Gastrocnemius medialis (tissue), 4 donors: ENCODE results near the gene ARHGEF26. TPM values are rescaled to one million over a fixed set of nuclear protein-coding genes. Genes with fewer than 3 reads are reported as not detected.

ENCODE experiments used
- ATAC-seq, 2 donors: fragments of 150-250 bp; one replicate each; pipeline ENCODE4 v1.9.1; 2016
- DNase-seq, 2 donors: peaks; one replicate each; pipeline ENCODE4 v3.0.0-alpha.2; 2019
- H3K27ac ChIP-seq, 4 donors: fragments of 200-600 bp; sonication (generic); 1 replicate in 1 of 4; 2 replicates in 3 of 4; pipeline ENCODE4 v1.5.1; 2016 to 2018; ENCODE audit warnings: mild to moderate bottlenecking in 2 of 4, moderate library complexity in 1 of 4
- H3K27me3 ChIP-seq, 3 donors: fragments of 200-600 bp; sonication (generic) in 2 of 3; 1 replicate in 1 of 3; 2 replicates in 2 of 3; pipeline versions ENCODE4 v1.5.1 to v1.6.0; 2016 to 2019; ENCODE audit warnings: mild to moderate bottlenecking in 1 of 3, moderate library complexity in 1 of 3
- H3K36me3 ChIP-seq, 2 donors: fragments of 200-600 bp; sonication (generic) in 1 of 2; one replicate each; pipeline ENCODE4 v1.5.1; 2017 to 2018
- H3K4me1 ChIP-seq, 2 donors: fragments of 200-600 bp; sonication (generic) in 1 of 2; one replicate each; pipeline ENCODE4 v1.5.1; 2016 to 2017; ENCODE audit warnings: mild to moderate bottlenecking in 2 of 2
- H3K4me3 ChIP-seq, 4 donors: fragments of 200-600 bp; sonication (generic) in 3 of 4; 1 replicate in 1 of 4; 2 replicates in 3 of 4; pipeline ENCODE4 v1.5.1; 2016 to 2019; ENCODE audit warnings: mild to moderate bottlenecking in 2 of 4
- H3K9me3 ChIP-seq, 3 donors: fragments of 200-600 bp; sonication (generic) in 2 of 3; 1 replicate in 1 of 3; 2 replicates in 2 of 3; pipeline ENCODE4 v1.5.1; 2016 to 2019
- POLR2A ChIP-seq, 2 donors: fragments of 450-650 bp; IDR thresholded peaks; one replicate each; pipeline ENCODE4 v1.6.1; 2017; ENCODE audit warnings: antibody characterized with exemption in 2 of 2, mild to moderate bottlenecking in 2 of 2, moderate library complexity in 2 of 2
- in situ Hi-C, 4 donors: fragments of 200-750 bp; cut with MboI; loops; one replicate each; pipeline versions ENCODE4 v1.15.0 to v1.8.0; 2017; ENCODE audit warnings: low sequenced_read_pairs in 4 of 4
- intact Hi-C: fragments of 100-400 bp; cut with DNase I; formaldehyde crosslinking; loops from one replicate; pipeline ENCODE4 v1.15.1; 2023; ENCODE audit warnings: low total_unique reads
- total RNA-seq, 4 donors: library from RNA; depleted of rRNA; stranded (reverse); fragments of >200 nt; gene quantifications; one replicate each; pipeline versions ENCODE4 v1.1.0 to v1.2.3, GENCODE V29; 2016
- TF ChIP-seq, protein P1 (sequence below), 5 experiments: fragments of 450-650 bp in 3 of 5; fragments of 200-600 bp in 2 of 5; sonication (generic) in 2 of 5; IDR thresholded peaks in 4 of 5; conservative IDR thresholded peaks in 1 of 5; 1 replicate in 4 of 5; 2 replicates in 1 of 5; pipeline ENCODE4 v1.5.1; 2016 to 2019; ENCODE audit warnings: antibody characterized with exemption in 5 of 5, mild to moderate bottlenecking in 3 of 5, moderate library complexity in 3 of 5

Gene ARHGEF26
- total RNA-seq, 4 donors from 2014 or later = 0.41 to 1.7 (median 1.2) TPM

DNA sequence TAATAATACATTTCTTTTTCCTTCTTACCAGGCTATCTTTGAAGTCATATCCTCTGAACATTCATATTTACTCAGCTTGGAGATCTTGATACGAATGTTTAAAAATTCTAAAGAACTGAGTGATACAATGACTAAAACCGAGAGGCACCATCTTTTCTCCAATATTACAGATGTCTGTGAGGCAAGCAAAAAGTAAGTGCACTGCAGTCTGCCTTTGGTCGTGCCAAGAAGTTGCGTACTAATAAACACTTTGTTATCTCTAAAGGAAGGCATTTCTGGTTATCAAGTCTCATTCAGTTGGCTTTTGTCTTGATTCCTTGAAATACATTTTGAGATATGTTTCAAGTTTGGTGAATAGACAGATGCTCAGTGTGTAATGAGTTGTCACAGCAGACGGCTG, 31.6 kb downstream of the ARHGEF26 start:
- no peaks in the 10 kb centered on the region for H3K27me3 ChIP-seq
- TF ChIP-seq, protein P1, sequence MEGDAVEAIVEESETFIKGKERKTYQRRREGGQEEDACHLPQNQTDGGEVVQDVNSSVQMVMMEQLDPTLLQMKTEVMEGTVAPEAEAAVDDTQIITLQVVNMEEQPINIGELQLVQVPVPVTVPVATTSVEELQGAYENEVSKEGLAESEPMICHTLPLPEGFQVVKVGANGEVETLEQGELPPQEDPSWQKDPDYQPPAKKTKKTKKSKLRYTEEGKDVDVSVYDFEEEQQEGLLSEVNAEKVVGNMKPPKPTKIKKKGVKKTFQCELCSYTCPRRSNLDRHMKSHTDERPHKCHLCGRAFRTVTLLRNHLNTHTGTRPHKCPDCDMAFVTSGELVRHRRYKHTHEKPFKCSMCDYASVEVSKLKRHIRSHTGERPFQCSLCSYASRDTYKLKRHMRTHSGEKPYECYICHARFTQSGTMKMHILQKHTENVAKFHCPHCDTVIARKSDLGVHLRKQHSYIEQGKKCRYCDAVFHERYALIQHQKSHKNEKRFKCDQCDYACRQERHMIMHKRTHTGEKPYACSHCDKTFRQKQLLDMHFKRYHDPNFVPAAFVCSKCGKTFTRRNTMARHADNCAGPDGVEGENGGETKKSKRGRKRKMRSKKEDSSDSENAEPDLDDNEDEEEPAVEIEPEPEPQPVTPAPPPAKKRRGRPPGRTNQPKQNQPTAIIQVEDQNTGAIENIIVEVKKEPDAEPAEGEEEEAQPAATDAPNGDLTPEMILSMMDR (IDR thresholded peaks at IDR 0.05 in 4 of 5, conservative IDR thresholded peaks at IDR 0.05 in 1 of 5) = no peak
- TF ChIP-seq POLR2A (IDR thresholded peaks at IDR 0.05) = no peak

DNA sequence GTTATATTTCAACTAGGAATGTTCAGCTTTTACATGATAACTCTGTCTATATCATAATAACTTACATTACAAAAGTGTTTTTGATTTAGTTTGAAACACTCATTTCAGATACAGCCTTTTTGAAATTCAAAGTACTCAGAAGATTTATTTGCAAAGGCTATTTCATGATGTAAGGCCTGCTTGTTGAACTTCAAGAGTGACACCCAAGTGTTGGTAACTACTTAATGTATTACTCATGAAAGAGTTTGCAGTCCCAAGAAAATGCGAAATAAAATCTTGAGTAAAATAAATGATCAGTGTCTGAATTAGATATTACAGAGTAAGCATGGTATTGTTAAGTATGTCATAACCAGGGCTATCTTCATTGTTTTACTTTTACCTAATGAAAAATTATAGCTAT, 35.3 kb downstream of the ARHGEF26 start:
- no peak for ATAC-seq

More for the DNA sequence above, 31.6 kb downstream of the ARHGEF26 start:
- no peaks in the 10 kb centered on the region for H3K9me3 ChIP-seq
- no peak overlapping the region for H3K27ac ChIP-seq
- no peaks in the 10 kb centered on the region for H3K36me3 ChIP-seq
- no peak for DNase-seq
- no peaks in the 10 kb centered on the region for H3K4me1 ChIP-seq
- in situ Hi-C loops (no loop called here), intact Hi-C loops (no loop called here)
- ATAC-seq = no peak
- H3K4me3 ChIP-seq = no peak overlapping the region

DNA sequence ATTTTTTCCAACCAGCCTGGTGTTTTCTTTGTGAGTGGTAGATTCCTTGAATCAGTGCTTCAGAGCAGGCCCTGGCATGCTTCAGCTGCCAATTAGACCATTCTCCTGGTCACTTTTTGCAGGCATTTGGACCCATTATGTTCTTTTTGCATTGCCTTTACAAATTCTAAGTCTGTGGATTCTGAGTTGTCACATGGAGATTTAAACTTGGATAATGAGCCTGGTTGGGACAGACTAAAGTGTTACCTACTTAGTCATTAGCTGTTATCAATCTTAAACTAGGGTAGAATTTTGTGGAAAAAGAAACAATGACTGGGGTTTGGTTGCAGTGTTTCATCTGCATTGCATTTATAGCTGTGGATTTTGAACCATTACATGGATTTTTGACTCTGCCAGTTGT, 40.6 kb downstream of the ARHGEF26 start:
- no peak overlapping the region for H3K4me3 ChIP-seq
- H3K27ac ChIP-seq = no peak overlapping the region
- TF ChIP-seq POLR2A (IDR thresholded peaks at IDR 0.05) = no peak
- TF ChIP-seq, protein P1 (IDR thresholded peaks at IDR 0.05 in 4 of 5, conservative IDR thresholded peaks at IDR 0.05 in 1 of 5) = no peak
- H3K4me1 ChIP-seq = no peaks in the 10 kb centered on the region
- in situ Hi-C loops (no loop called here), intact Hi-C loops (no loop called here)
- H3K9me3 ChIP-seq = no peaks in the 10 kb centered on the region
- H3K36me3 ChIP-seq = no peaks in the 10 kb centered on the region
- H3K27me3 ChIP-seq = no peaks in the 10 kb centered on the region
- no peak for DNase-seq
- ATAC-seq = no peak

More for the DNA sequence above, 35.3 kb downstream of the ARHGEF26 start:
- DNase-seq = no peak
- H3K36me3 ChIP-seq = no peaks in the 10 kb centered on the region
- H3K4me3 ChIP-seq = no peak overlapping the region
- no peaks in the 10 kb centered on the region for H3K4me1 ChIP-seq
- H3K27me3 ChIP-seq = no peaks in the 10 kb centered on the region
- intact Hi-C loops = no loop called here
- H3K9me3 ChIP-seq = no peaks in the 10 kb centered on the region
- in situ Hi-C loops = no loop called here
- no peak for TF ChIP-seq POLR2A (IDR thresholded peaks at IDR 0.05)
- TF ChIP-seq, protein P1 (IDR thresholded peaks at IDR 0.05 in 4 of 5, conservative IDR thresholded peaks at IDR 0.05 in 1 of 5) = no peak
- no peak overlapping the region for H3K27ac ChIP-seq

DNA sequence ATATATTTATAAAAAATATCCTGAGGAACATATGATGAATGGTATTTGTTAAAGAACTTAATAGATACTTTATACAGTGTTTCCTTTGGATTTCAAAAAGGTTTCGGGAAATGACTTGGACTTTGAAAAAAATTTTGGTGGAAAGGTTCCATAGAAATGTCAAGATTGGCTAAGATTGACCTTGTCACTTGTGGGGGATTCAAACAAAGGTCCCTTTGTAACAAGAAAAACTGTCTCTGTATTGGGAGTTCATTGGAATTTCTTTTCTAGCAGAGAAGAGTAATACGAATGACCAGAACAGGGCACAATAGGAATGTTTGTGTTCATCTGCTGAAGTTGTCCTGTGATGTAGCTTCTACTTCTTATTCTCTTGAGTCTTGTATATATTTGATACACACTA, 43.2 kb downstream of the ARHGEF26 start:
- no peak for TF ChIP-seq POLR2A (IDR thresholded peaks at IDR 0.05)
- TF ChIP-seq, protein P1 (IDR thresholded peaks at IDR 0.05 in 4 of 5, conservative IDR thresholded peaks at IDR 0.05 in 1 of 5) = no peak
- ATAC-seq (no peak), DNase-seq (no peak)
- in situ Hi-C loops (no loop called here), intact Hi-C loops (no loop called here)
- Histone ChIP-seq H3K4me3 (no peak overlapping the region), H3K27ac (no peak overlapping the region), H3K9me3 (no peaks in the 10 kb centered on the region), H3K4me1 (no peaks in the 10 kb centered on the region), H3K27me3 (no peaks in the 10 kb centered on the region), H3K36me3 (no peaks in the 10 kb centered on the region)
